NCI-H2196 (cell line): ENCODE measurements around the gene STXBP5.

Experiments used
- DNase-seq: peaks from one replicate; lab custom pipeline; 2025; ENCODE audit not compliant: unreplicated experiment; lab: John Stamatoyannopoulos, UW

Gene STXBP5

DNA sequence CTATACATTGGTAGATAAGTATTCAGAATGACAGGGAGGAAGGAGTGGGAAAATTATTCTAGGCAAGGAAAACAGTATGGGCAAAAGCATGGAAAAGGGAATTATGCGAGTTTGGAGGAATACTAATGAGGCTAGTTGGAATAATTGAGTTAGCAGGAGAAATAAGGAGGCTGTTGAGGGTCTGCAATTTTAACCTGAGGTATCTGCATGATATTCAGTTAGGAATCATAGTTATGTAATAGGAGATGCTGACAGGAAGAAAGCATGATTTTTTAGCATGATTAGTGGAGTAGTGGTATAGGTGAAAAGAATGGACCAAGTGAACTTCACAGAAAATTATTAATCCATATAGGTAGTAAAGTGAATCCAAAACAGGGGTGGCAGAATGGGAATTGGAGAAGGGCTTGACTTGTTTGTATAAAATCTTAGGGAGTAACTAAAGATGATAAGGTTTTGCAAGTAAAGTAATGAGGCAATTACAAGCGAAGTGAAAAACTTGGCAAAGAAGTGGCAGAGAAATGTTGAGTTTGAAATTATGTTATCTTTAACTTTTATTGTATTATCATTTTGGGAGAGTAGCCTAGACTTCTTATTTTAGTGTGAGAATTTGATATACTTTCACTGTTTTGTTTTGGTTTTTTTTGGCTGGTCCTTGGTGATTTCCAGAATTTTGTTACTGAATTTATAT, 5.7 kb downstream of the STXBP5 start:
- DNase-seq = no peak

DNA sequence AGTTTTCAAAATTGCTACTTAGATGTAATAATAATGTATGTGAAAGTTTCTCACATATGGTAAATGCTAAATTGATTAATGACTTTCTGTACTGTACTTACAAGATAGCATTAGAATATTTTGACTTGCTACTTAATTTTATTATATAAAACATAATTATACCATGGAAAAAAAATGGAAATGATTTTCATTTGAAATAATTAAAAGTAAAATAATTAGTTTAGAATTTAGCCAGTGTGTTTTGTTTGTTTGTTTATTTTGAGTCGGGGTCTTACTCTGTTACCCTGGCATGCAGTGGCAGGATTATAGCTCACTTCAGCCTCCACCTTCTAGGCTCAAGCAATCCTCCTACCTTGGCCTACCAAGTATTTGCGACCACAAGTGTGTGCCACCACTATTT, 7.1 kb downstream of the STXBP5 start:
- DNase-seq = no peak

DNA sequence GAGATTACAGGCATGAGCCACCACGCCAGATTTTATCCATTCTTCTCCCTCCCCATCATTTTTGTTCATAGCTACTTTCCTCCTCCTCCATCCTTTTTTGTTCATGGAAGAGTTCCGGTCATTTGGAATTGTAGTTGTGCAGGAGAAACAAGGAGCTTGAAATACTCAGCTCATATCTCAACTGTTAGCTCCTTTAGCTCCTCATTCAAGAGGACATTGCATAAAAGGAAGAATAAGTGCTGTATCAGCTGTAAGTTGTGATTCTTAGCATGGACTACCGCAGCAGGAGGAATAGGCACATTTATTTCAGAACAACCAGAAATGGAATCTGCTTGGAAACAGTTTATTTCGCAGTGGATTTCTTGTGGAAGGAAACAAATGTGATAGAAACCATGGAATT, 7.6 kb downstream of the STXBP5 start:
- no peak for DNase-seq

DNA sequence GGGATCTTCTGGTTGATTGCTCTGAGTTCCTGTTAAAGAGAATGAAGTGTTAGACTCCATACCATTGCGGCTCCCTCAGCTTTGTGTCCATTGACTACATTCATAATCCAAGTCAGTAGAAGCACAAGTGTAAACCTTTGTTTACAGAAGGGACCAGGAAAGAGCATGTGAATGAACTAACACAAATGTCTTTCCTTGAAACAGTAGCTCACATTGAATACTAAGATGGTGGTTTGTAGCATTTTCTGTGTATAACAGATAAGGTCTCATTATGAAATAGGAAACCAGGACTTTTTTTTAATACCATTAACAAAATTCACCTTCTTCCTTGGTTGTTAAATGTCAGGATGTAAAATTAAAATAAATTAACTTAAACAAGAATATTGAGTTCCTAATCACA, 8.4 kb downstream of the STXBP5 start:
- no peak for DNase-seq

DNA sequence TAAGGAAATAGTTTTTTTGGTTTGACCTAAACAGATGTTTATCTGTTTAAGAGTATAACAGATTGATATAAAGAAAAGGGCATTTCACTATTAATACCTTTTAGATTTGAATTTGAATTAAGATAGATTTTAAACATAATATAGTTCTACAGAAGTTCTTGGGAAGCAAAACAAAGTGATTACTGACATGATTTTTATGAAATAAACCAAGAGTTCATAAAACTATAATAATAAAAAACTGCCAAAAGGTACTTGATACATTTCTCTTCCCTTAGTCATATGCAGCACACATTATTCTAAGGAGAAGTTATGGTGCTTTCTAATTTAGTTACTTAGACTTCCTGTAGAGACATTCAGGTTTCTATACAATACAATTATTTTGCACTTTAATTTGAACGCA, 9.6 kb downstream of the STXBP5 start:
- DNase-seq = no peak

DNA sequence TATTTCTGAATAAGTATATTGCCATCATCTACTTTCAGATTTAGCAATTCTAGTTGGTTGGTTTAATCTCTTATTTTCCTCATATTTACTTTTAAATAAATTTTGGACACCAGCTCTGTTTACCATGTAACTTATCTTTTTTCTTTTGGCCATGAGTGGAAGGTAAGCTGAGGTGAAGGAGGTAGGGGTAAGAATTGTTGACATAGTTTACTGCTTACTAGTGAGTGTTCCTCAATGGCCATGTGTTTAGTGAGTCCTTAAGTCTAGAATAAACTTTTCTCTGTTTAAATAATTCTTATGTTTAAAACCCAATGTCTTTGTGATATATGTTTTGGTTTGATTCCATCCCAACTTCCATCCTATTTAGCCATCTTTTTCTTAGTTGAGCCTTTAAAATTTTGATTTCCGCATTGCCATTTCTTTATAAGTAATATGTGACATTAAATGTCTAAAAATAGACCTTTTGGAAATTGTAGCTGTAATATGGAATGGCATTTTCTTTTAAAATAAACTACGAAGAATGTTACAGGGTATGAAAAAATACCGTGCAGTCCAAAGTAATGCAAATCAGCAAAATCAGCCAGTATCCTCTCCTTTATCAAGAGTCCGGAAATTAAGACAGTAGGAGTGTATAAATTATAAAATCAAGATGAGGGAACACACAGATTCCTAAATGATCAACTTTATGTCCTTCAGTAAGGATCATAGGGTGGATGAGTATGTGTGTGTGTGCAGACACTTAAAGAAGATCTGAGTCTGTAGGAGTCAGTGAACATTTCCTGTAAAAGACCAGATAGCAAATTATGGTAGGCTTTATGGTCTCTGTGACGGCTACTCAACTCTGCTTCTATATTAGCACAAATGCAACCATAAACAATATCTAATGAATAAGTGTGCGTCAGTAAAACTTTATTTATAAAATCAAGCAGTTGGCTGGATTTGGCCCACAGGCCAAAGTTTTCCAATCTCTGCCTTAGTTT, 10.3 kb downstream of the STXBP5 start:
- DNase-seq = no peak

DNA sequence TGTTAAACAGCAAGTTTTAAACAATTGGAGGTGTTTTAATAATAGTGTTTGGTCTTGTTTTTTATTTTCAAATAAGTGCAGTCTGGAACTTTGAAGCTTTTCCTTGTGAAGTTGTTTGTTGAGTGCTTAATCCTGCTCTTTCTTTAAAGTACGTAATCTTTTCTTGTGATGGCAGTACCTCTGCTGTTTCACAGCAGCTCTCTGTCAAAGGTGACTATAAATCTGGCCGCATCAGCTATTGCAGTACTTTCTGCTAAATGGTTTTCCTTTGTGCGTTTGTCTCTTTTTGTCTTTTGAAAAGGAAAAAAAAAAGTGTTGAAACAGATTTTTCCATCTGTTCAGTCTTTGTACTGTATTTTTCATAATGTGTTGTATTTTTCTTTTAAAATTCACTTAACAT, 12.7 kb downstream of the STXBP5 start:
- DNase-seq = no peak

DNA sequence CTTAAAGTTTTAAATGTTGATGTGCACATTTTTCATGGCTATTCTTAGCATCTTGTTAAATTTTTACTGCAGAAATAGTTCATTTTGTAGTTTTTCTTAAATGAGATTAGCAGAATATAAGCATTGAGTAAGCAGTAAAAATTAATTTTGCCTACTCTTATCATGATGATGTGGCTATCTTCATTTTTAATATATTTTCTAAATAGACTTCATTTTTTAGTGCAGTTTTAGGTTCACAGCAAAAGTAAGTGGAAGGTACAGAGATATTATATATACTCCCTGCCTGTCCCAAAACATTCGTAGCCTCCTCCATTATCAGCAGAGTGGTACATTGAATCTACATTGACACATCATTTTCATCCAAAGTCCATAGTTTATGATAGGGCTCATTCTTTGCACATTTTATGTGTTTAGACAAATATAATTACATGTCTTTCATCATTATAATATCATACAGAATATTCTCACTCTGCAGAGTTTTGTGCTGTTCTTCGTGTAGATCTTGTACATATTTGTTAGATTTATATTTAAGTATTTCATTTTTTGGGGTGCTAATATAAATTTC, 13.7 kb downstream of the STXBP5 start:
- DNase-seq = no peak

DNA sequence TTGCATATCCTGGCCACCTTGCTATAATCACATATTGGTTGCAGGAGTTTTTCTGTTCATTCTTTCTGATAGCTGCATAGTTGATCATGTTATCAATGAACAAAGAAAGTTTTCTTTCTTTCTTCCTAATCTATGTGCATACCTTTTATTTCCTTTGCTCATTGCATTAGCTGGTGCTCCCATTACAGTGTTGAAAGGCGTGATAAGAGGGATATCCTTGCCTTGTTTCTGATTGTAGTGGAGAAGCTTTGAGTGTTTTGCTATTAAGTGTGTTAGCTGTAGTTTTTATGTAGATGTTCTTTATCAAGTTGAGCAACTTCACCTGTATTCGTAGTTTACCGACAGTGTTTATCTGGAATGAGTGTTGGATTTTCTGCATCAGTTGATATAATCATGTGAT, 14.6 kb downstream of the STXBP5 start:
- no peak for DNase-seq

DNA sequence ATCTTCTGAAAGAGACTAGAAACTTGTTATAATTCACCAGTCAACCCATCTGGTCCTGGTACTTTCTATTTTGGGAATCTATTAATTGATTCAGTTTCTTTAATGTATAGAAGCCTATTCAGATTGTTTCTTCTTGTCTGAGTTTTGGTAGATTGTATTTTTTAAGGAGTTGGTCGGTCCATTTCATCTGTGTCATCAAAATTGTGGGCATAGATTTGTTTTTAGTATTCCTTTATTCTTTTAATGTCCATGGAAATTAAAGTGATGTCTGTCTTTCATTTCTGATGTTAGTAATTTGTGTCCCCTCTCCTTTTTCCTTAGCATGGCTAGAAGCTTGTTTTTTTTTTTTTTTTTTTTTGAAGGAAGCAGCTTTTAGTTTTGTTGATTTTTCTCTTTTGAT, 15.2 kb downstream of the STXBP5 start:
- no peak for DNase-seq

DNA sequence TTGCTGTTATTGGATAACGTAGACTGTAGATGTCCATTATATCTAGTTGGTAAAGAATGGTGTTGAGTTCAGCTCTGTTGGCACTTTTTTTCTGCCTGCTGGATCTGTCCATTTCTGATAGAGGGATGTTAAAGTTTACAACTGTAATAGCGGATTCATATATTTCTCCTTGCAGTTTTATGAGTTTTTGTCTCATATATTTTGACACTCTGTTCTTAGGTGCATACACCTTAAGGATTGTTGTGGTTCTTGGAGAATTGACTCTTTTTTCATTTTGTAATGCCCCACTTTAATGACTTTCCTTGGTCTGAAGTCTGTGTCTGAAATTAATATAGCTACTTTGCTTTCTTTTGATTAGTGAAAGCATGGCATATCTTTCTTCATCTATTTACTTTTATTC, 16.1 kb downstream of the STXBP5 start:
- no peak for DNase-seq

DNA sequence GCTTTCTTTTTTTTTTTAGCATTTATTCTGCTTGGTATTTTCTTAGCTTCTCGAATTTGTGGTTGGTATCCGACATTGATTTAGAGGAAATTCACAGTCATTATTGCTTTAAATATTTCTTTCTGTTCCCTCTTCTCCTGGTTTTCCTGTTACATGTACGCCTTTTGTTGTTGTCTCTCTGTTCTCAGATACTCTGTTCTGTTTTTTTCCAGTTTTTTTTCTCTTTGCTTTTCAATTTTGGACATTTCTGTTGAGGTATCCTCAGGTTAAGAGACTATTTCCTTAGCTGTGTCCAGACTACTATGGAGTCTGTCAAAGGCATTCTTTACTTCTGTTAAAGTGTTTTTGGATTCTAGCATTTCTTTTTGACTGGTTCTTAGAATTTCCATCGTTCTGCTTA, 17.5 kb downstream of the STXBP5 start:
- DNase-seq = no peak

DNA sequence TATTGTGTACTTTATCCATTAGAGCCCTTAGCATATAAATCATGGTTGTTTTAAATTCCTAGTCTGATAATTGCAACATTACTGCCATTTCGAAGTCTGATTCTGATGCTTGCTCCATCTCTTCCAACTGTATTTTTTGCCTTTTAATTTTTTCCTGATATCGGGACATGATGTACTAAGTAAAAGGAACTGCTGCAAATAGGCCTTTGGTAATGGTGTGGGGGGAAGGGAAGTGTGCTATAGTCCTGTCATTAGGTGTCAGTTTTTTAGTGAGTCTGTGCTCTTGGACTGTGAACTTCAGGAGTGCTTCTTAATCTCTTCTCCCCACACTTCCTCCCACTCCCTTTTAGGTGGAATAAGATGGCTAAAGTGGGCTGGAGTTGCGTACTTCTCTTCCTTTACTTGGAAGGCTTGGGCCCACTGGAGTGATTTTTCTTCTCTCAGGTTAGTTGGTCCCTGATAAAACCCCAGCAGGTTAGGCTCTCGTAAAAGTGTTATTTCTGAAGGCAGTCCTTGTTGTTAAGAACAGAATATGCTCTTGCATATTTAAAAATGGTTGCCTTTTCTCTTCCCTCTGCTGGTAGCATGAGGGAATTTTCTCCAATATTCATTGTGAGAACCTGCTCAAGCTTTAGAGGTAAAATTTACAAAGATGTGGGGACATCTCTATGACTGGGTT, 18.1 kb downstream of the STXBP5 start:
- DNase-seq = peak; percentile 5

DNA sequence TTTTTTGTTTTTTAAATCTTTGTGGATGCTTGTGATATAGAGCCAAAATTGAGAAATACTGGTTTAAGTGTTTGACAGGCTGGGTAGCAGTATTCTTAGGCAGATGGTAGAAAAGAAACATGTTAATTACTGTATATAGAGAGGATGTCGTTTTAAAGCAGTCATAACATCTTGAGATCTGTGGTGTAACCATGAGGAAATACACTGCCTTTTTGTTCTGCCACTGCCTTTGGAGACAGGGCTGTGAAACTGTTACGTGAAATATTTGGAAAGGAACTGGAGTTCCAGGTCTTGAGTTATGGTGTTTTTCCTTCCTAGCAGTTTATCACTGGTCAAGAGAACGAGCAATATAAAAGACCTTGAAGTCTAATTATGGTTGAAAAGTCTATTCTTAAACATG, 19.5 kb downstream of the STXBP5 start:
- DNase-seq = no peak

DNA sequence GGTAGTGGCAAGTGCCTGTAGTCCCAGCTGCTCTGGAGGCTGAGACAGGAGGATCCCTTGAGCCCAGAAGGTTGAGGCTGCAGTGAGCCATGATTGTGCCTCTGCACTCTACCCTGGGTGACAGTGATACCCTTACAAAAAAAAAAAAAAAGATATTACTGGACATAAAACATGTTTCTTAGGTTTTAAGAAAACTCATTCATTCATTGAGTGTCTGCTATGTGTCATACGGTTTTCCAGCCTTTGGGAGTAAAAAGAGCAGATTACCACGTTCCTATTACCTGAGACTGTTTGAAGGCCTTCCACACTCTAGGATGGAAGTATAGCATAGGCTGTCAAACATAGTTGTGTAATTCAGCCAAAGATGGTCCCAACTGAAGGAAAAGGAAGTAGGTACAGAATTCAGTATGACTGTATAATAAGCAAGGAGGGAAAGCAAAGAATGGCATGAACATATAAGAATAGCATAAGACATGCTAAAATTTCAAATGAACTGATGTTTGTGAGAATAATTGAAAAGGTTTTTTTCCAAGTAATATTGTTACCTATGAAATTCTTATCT, 22.0 kb downstream of the STXBP5 start:
- DNase-seq = no peak

DNA sequence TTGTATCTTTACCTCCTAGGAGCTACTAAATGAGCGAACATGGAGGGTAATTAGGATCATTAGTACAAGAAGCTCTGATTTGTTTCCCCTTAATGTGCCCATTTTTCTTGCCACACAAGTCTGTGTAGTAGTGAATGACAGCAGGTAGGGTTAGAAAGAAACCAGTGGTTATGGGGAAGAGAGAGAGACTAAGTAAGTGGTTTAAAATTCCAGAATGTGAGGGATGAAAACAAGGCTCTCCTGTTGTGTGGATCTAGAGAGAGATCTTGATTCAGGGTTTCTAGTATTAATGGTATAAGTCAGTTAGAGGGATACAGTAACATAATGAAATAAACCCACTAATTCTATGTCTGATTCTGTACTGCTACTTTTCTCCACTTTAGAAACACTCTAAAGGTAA, 22.7 kb downstream of the STXBP5 start:
- DNase-seq = no peak

DNA sequence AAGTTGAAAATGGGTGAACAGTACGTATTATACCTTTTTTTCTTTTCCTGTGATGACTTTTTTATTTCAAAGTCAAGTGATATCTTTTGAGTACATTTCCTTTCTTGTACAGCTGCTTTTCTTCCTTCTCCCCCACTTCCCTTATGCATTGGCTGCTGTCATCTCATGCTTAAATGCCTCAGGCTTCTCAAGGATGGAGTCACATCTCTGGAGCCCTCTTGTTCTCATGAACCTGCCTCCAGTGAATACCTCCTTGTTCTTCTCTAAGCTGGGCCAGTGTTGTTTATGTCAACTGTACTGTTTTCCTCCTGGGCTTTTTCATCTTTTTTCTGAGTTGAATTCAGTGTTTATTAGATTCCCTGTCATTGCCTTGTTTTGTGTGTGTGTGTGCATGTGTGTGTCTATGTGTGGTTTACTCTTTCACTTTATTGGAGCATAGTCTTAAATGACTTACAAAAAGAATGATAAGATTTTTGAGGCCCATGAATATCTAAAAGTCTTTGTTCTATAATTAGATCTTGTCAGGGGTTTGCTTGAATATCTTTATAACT, 23.6 kb downstream of the STXBP5 start:
- DNase-seq = no peak

DNA sequence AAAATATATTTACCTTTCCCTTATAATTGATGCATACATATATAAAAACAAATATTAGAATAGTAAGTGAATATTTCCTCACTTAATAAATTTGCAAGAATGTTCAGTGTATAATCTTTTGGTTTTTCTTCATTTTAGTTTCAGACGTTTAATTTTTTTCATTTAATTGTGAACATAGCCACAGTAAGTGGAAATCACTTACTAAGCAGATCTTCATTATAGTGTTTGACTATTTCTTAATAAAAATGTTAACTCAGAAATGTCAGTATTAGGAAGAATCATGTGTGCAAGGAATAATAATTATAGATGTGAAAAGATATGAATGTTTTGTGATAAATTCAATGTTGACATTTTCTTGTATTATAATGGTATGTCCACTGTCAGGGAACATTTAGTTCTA, 27.4 kb downstream of the STXBP5 start:
- no peak for DNase-seq

DNA sequence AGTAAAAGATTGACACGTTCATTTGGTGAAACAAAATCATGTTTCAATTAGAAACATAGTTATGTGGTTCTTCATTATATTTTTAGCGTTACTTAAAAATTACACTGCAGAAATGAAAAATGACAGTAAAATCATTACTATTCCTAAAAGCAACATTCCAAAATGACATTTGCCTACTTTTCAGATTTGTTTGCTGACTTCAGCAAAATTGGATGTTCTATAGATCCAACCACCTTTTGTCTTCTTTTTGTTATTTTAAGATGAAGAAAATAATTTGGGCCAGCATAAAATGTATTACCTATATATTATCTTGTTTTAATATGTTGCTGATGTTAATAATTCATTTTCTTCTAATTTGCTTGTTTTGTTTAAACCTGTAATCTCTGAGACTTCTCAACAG, 30.5 kb downstream of the STXBP5 start:
- DNase-seq = no peak

DNA sequence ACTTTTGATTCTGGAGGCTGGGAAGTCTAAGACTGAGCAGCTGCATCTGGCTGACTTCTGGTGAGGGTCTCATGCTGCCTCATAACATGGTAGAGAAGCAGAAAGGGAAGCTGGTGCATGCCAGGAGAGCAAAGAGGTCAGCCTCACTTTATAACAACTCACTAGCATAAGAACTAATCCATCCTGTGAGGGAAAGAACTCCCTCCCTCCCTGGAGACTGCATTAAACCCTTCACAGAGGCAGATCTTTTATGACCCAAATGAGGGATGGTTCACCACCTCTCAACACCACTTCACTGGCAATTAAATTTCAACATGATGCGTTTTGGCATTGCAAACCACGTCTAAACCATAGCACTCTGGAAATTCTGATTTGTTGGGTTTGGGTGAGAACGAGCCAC, 33.9 kb downstream of the STXBP5 start:
- DNase-seq = no peak

DNA sequence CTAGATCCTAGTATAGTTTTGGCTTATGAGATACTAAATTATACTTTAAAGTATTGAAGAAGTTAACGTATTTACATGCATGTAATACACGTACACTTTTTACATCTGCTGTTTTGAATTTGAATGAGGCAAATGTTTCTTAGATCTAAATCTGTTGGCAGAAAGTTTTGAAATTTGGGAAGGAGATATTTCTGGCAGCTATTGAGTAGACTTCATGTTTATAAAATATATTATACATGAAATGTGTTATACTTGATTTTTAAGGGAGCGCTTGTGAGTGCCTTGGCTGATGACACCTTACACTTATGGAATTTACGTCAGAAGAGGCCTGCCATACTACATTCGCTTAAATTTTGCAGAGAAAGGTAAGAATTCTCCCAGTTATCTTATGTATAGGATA, 34.7 kb downstream of the STXBP5 start:
- DNase-seq = no peak
